Stimulated activated CD8-positive, alpha-beta memory T cell treated with anti-CD3 and anti-CD28 coated beads, Interleukin-4, amount 100 ng/mL, for 1 hour (primary cell): ENCODE data around the gene KRT23.
"Not testable (repeated sequence)": the region's sequence is repeated elsewhere in the genome, so short reads cannot be mapped to it uniquely, and the experiment has no call there.

Experiments
- DNase-seq, 2 donors: peaks; one replicate each; pipeline ENCODE4 v3.0.0-alpha.2; 2020; ENCODE audit warnings: low read depth in 2 of 2, low spot score in 1 of 2

Gene KRT23

GRCh38 chr17:40951011-40951622 is 13.7 kb upstream of the KRT23 start:
- no peak for DNase-seq

- DNase-seq, result no peak
Measured at GRCh38 chr17:40950176-40950575, 12.7 kb upstream of the KRT23 start.

GRCh38 chr17:40949418-40949817 is 12.0 kb upstream of the KRT23 start:
- no peak for DNase-seq

- DNase-seq, result no peak
Measured at GRCh38 chr17:40947929-40948328, 10.5 kb upstream of the KRT23 start.

- DNase-seq, result no peak
Measured at GRCh38 chr17:40945414-40945813, 8.0 kb upstream of the KRT23 start.

- DNase-seq, result no peak
Measured at GRCh38 chr17:40944531-40944930, 7.1 kb upstream of the KRT23 start.

- DNase-seq, result no peak
Measured at GRCh38 chr17:40942553-40942952, 5.1 kb upstream of the KRT23 start.

GRCh38 chr17:40940266-40940665 is 2.8 kb upstream of the KRT23 start:
- DNase-seq, result no peak

GRCh38 chr17:40938981-40939380 is 1.5 kb upstream of the KRT23 start:
- no peak for DNase-seq

GRCh38 chr17:40936976-40937375 is 470 bp downstream of the KRT23 start:
- DNase-seq, result no peak

- no peak for DNase-seq
Measured at GRCh38 chr17:40936437-40936971, 942 bp downstream of the KRT23 start.

GRCh38 chr17:40935624-40936023 is 1.8 kb downstream of the KRT23 start:
- no peak for DNase-seq

- DNase-seq, result no peak
Measured at GRCh38 chr17:40932608-40933007, 4.8 kb downstream of the KRT23 start.

GRCh38 chr17:40931311-40931710 is 6.1 kb downstream of the KRT23 start:
- no peak for DNase-seq

- DNase-seq, result no peak
Measured at GRCh38 chr17:40926341-40926740, 11.1 kb downstream of the KRT23 start.

- no peak for DNase-seq
Measured at GRCh38 chr17:40922239-40922638, 15.2 kb downstream of the KRT23 start.

GRCh38 chr17:40921026-40921425 is 16.4 kb downstream of the KRT23 start:
- DNase-seq, result no peak

GRCh38 chr17:40917116-40917515 is 20.3 kb downstream of the KRT23 start:
- DNase-seq, result not testable (repeated sequence)

- no peak for DNase-seq
Measured at GRCh38 chr17:40916366-40916765, 21.1 kb downstream of the KRT23 start.

GRCh38 chr17:40915721-40916256 is 21.7 kb downstream of the KRT23 start:
- DNase-seq, result no peak

- no peak for DNase-seq
Measured at GRCh38 chr17:40915199-40915661, 22.2 kb downstream of the KRT23 start.

- no peak for DNase-seq
Measured at GRCh38 chr17:40914075-40914855, 23.2 kb downstream of the KRT23 start.
